Upper lobe of left lung (tissue), 4 donors: ENCODE results near the gene AGAP1.

ENCODE experiments used
- CTCF ChIP-seq, 6 experiments: fragments of 450-650 bp in 4 of 6; fragments of 200-600 bp in 2 of 6; sonication (generic) in 2 of 6; IDR thresholded peaks; one replicate each; pipeline ENCODE4 v1.5.1; 2016 to 2019; ENCODE audit warnings: antibody characterized with exemption in 6 of 6
- POLR2A ChIP-seq, 4 donors: fragments of 450-650 bp; IDR thresholded peaks; one replicate each; pipeline ENCODE4 v1.5.1; 2016 to 2017; ENCODE audit warnings: antibody characterized with exemption in 4 of 4, mild to moderate bottlenecking in 2 of 4

GRCh38 chr2:236161531-236161930 lies 667.7 kb downstream of the AGAP1 start:
- TF ChIP-seq POLR2A (IDR thresholded peaks at IDR 0.05) (no peak), CTCF (IDR thresholded peaks at IDR 0.05) (no peak)
